HG02642 (cell line): ENCODE measurements around the gene MAP7.

Source experiments
- ATAC-seq: cut with Tn5 transposase; IDR thresholded peaks from one replicate; pipeline ENCODE4 v1.9.1; 2021; ENCODE audit warnings: mild to moderate bottlenecking; ENCODE audit not compliant: unreplicated experiment, poor library complexity

The MAP7 gene

DNA sequence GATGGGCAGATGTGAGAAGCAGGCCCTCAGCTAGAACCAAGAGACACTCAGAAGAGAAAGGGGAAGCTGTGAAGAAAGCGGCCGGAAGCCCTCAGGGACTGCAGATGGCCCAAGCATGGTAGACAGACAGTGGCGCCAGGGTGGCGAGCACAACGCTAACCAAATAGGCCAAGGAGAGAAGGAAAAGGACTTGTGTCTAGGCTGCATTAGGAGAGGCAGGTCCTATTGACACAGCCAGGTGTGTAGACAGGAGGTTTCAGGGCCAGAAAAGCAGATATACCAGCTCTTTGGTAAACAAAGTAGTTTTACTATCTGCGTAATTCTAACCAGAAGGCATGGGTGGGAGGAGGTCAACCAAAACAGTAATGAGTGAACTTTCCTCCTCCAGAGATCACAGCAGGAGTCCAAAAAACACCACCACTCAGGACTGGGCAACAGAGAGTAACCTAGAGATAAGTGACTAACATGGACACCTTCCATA lies 15.8 kb upstream of the MAP7 start:
- no peak for ATAC-seq

DNA sequence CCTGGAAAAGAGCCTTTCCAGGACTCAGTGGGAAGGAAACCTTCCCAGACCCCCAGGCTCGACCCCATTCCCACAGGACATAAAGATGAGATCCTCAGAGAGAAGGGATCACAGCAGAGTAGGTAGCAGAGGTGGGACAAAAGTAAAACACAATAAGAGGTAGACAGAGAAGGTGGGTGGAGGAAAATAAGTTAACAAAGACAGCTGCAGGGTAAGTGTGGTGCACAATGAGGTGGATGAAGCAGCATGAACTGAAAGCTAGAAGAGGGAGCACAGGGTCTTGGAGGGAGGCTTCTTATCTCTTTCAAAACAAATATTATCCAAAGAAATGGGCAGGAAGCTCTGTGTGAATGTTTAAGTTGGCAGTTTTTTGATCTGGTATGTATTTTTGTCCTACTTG lies 14.0 kb upstream of the MAP7 start:
- no peak for ATAC-seq

DNA sequence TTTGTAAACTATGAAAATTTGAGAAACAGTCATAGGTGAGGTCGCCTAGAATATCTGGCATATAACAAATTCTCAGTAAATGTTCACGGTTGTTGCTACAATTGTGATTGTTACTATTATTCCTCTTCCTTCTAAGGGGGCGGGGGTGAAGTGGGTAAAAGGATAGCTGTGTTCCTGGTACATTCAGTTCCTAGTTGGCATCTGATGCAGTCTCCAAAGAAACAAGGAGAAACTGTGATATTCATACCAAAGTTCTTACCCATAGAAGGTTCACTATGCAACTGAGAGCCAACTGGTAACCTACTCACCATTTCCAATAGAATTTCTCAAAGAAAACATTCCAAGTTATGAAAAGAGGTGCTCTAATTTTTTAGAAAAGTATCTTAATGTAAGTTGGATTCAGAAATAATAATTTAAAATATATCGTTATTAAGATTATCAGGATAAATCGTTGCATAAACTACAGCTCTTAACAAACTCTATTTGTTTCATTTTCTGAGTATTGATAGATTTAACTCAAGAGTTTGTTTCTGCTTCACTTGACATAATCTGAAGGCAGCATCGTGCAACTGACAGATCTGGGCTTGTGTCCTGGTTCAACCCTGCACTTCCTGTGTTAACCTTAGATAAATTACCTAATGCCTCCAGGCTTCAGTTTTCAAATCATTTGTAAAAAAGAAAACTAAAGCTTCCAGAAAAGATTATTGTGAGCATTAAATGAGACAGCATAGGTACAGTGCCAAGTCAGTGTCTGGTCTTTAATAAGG lies 13.3 kb upstream of the MAP7 start:
- no peak for ATAC-seq

DNA sequence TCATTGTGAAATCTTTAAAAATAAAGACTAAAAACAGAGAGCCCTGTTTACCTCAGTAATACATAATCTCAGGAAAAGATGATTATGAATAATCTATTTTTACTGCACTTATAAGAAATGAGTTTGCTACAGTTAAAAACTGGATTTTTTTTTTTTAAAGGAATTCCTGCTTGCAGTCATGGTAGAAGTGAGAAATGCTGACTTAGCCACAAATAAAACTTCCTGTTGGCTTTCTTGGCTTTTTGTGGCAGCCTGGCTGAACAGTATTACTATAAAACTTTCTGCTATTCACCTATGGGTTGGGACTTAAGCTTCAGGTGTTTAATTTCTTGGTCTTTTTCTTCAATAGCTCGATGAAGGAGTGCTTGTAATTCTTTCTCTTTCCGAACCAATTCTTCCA lies 12.0 kb upstream of the MAP7 start:
- no peak for ATAC-seq

DNA sequence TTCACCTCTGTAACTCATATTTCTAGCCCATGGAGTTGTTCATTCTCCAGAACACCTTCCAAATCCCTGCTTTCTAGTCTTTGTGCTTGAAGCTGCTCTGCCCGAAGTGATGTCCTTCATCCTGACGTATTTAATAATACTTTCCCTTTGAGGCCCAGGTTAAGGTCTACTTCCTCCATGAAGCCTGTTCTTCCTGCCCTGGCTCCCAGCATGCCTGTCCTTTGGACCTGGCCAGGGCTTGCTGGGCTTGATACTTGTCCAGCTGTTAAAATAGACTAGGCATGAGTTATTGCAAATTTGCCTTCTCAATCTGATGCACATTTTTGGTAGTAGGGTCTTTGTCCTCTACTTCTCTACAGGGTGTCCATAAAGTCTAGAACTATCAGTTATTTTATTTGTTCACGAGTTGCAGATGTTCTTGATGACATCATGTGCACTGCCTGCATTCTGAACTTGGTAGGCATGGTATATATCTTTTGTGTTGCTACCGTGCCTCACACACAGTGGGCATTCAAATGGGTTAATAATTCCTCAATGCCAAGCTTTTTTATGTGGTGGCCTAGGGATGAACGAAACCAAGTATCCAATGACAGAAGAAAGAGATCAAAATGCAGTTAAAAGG lies 3.1 kb upstream of the MAP7 start:
- ATAC-seq, result no peak

DNA sequence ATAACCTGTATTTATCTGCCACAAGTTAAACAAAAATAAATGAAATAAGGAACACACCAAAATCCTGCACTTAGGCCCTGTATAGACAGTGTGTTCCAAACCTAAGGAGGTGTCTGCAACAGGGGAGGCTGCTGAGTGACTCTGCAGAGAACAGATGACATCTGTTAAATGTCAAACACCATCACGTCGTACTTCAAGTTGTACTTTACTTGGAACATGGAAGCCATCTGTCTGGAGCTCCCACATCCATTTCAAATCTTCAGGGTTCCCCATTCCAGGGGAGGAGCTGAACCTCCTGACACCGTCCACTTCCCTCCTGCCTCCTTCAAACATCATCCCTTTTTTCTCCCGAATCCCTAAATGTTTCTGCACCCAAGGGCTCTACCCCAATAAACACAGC lies 1.8 kb upstream of the MAP7 start:
- no peak for ATAC-seq

DNA sequence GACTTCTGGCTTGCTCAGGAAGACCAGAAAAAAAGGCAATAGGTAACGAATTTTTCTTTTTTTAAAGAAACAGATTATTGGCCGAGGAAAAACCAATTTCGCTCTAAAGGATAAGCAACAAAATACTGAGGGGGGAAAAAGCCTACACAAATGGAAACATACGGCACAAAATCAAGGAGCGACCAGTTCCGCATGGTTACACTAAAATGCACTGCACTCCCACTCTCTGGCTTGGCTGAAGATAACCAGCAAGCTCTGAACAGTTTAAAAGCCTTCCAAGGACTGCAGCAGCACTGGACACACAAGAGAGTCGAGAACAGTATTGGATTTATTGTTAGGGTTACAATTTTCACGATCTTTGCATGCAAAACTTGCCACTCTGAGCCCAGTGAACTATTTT lies 881 bp upstream of the MAP7 start:
- ATAC-seq, result no peak

DNA sequence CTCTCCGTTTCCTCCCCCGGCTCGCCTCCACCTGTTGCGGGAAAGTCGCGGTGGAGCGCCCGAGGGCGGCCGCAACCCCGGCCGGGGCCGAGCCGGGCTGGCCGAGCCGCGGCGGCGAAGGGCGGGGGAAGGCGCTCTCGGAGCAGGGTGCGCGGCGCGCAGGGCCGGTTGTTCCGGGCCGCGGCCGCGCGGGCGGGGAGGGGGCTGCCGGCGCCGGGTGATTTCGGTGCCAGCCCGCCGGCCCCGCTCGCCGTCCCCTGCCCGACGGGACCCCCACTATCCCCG lies 235 bp downstream of the MAP7 start:
- peak; percentile 72 for ATAC-seq

DNA sequence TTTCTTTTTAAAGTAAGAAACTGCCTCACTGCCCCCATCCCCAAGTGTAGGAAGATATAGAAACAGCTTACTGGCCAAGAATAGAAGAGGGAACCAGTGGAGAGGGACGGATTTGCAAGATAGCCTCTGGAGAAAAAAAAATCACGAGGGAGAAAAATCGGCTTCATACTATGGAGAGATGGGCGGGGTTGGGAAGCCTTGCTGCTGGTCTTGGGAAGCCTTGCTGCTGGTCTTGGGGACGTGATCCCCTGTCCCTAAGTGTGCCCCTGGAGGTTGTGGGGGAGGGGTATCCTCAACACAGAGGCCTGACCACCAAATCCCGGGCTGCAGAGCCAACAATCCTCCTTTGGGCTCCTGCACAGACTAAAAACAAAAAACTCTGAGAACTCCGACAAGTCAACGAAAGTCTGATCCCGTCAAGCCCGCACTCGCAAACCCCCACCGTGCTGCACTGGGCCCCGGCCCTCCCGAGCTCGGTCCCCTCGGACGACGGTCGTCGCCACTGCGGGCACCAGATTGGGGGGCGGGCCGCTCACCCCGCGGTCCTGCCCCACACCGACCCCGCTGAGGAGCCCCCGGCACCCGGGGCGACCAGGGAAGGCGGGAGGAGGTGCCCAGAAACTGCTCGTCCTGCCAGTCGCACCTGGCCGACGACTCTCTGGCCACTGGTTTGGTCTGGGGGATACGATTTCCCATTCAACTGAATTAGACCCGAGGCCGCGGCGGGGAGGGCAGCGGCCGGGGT lies 750 bp downstream of the MAP7 start:
- peak; percentile 10 for ATAC-seq

DNA sequence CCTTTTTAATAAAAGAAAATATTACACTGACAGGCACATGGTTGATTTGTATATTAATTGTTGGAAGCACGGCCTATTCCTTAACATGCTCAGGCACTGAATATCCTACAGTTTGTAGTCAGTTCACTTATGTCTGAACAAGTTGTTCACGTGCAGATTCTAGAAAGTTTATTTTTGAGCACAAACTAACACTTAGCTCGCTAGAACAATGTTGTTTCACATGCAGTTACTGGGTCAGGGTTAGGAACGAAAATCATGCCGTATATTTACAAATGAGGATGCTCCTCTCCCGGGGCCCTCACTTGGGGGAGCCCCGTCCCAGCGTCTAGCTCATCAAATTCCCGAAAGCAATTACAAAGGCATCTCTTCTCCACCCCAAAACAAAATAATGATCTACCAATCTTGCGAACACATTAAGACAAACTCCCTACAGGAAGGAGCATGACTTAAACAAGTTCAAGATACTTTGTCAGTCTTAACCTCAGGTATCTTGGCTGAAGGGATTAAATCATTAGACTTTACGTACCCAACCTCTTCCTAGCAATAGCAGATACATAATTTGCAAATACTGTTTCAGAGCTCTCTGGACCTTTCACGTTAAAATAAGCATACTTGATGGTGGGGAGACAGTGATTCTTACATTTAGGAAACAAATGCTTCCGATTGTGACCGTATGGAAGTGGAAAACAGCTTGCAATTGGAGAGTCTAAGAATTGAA lies 1.5 kb downstream of the MAP7 start:
- ATAC-seq, result no peak

DNA sequence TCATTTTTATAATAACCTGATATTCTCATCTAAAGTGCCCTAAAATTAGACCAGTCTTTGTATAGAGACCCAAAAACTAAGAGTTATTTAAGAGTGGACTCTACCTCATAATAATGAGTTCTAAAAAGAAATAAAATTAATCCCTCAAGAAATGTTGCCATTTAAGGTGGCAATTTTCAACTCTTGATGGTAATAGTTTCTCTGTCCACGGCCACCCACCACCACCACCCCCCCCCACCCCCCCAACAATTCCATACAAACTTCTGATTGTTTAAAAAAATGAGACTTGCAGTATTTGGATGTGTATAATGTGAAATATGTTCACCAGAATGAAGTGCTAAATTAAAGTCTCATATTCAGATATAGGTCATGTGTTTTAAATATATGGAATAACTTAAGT lies 2.4 kb downstream of the MAP7 start:
- ATAC-seq, result no peak

DNA sequence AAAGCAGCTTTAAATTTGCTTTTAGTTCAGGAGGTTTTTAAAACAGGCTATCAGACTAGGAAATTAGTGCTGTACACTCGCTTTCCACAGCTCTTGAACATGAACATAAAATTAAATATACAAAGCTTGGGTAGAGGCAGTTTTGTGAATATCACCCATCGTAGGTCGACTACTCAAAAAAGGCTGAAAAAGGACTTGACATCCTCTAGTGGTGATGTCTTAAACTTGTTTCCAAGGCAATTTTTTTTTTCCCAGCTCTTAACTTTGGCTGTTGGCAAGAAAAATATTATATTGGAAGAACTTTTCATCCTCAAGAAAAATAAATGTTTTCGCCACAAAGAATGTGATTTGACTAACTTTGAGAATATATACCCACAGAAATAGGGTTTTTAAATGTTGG lies 2.9 kb downstream of the MAP7 start:
- no peak for ATAC-seq

DNA sequence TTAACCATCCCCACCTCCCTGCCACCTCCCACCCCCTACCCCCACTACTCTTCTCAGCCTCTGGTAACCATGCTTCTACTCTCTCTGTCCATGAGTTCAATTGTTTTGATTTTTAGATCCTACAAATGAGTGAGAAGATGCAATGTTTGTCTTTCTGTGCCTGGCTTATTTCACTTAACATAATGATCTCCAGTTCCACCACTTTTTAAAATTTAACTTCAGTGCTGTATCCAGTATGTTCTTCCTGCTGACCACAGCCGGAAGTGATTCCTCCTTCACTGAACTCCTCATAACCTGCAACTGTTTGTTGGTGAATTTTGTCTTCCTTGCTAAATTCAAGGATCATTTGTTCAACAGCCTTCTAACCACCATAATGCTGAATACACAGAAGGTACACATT lies 3.9 kb downstream of the MAP7 start:
- ATAC-seq, result no peak

DNA sequence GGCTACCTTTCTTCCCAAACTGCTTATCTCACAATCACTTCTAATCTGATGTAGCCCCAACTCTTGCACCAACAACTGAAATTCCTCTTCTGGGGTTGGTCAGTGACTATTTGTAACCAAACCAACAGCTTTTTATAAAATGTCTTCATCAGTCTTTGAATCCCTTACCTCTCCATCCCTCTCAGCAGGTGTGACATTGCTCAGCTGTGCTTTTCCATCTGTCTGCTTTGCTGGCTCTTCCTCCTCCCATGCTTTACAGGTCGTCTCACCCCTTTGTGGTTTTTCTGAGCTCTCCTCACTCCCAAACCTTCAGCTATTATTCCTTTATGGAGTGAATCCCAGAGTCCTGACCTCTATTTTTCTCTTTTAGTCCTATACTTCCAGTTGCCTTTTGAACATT lies 5.9 kb downstream of the MAP7 start:
- ATAC-seq, result no peak

DNA sequence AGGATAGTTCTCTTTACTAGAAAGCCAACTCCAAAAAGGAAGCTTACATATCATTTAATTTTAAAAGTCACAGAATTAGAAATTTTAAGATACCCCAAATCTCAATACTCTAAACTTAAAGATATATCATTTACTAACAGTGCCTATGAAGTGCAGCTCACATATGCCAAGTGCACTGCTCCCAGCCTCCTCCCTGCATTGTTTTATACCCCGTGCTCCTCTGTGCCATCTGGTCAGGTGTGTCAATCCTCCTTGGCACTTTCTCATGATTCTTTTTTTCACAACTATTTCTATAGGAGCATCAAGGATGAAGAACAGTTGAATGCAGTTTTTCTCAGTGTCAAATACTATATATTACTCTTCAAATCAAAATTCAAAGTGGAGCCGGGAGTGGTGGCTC lies 8.8 kb downstream of the MAP7 start:
- no peak for ATAC-seq

DNA sequence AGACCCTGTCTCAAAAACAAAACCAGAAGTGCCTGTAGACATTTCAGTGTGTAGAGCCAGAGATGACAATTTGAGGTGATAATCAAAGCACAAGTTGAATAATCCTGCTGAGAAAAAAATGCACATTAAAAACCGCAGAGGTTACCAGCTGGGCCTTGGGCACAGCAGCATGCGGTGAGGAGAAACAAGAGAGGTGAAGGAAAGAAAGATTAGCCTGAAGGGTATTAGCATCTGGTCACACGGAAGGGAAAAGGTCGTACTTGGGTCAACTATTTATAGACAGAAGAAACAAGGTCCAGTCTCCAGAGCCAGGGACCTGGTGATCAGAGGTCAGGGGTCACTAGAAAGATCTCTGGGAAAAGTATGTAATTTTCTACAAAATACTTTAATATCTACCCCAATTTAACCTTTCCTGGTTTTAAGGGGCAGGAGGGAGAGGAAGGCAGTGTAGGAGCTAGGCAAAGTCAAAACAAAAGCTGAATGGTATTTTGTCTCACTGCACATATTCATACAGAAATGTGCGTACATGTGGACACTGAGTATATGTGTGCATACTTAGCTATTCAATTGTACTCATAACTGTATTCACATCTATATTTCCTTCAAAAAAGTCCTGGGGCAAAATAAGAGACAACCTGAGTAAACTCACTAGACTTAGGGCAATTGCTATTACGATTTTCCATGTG lies 10.1 kb downstream of the MAP7 start:
- no peak for ATAC-seq

DNA sequence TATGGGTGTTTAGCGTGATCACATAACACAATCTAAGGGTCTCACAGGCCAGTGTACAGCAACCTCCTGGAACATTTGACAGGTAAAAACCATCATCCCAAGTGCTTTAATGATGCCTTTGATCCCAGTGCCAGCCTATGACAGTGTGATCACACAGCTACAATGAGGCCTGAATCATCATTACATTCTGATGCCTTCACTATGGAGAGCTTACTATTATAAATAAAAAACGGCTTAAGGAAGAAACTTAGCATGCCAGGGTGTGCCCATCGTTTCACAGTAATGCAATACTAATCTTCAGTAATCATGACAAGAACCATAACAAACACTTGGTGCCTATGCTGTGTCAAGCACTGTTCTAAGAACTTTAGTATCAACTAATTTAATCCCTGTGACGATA lies 11.4 kb downstream of the MAP7 start:
- no peak for ATAC-seq

DNA sequence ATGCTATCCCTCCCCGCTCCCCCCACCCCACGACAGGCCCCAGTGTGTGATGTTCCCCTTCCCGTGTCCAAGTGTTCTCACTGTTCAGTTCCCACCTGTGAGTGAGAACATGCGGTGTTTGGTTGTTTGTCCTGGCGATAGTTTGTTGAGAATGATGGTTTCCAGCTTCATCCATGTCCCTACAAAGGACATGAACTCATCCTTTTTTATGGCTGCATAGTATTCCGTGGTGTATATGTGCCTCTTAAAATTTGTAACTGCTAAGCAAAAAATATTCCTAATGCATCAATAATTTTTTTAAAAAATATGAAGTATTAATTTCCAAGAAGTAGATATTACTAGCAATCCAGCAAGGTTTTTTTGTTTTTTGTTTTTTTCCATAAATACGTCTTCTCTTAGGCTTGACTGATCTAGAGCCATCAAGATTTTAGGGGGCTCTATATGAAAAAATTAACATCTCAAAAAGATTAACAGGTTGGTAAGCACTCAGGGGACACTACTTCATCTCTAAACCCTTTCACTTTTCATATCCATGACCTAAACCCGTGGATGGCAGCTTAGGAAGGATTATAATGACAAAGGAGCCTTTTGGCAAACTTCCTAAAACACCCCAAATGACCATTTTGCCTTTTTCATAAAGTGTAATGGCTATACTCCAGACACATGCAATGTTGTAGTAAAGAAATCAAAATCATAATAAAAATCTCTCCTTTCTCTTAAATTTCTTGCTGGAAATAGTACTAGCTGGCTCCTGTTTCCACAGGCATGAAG lies 14.2 kb downstream of the MAP7 start:
- no peak for ATAC-seq

DNA sequence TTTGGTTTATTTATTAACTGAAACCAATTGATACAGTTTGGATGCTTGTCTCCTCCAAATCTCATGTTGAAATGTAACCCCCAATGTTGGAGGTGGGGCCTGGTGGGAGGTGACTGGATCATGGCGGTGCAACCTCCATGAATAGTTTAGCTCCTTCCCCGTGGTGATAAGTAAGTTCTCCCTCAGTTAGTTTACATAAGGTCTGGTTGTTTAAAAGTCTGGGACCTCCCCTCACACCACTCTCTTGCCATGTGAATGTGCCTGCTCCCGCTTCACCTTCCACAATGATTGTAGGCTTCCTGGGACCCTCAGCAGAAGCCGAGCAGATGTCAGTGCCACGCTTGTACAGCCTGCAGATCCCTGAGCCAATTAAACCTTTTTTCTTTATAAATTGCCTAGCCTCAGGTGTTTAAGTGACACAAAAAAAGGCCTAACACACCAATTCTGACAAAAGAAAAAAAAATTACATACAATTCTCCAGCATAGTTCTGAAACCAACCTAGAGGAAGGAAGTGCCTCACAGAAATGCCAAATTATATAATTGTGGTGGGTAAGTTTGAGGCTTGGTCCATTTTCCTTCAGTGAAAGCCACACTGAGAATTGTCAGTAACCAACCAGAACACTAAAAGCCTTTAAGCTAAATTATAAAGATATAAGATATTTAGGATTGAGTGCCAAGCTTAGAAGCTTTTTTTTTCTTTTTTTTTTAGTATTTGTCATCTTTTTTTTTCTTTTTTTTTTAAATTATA lies 15.0 kb downstream of the MAP7 start:
- ATAC-seq, result no peak
